Measurements from ENCODE around the gene MYO6. TPM values are rescaled to one million over a fixed set of nuclear protein-coding genes. Genes with fewer than 3 reads are reported as not detected.
A peak's percentile ranks its signal among the peaks of the same experiment; 100 is the strongest.

The MYO6 gene
- total RNA-seq, 1 experiment from 2014 or later: 122 TPM

DNA sequence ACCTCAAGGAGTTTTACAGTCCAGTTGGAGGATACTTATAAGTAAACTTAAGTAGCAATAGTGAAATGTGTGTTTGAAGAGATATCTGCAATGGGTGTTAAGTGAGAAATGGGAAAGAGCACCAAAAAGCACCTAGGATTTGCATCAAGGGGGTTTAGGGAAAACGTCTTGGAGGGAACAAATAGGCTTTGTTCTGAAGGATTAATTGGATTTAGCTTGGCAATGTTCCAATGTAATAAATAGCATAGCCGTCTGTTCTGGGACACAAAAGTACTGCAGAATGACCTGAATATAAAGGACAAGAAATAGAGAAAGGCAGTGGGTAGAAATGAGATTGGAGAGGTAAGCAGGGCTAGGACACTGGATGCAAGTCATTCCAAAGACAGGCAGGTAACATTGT is 2.8 kb upstream of the MYO6 start:
- BruUV-seq (replicated peaks): no TSS peak
- DNase-seq: no peak
- Mint-ChIP-seq H3K36me3 (ENCODE audit: insufficient read depth, unreplicated experiment) (peaks cover 39% of the 10 kb centered on the region), H3K27ac (ENCODE audit: unreplicated experiment) (peak overlapping the region; percentile 69), H3K4me3 (ENCODE audit: low read depth, unreplicated experiment) (no peak overlapping the region), H3K4me1 (ENCODE audit: low read depth, unreplicated experiment) (peaks cover 32% of the 10 kb centered on the region), H3K27me3 (ENCODE audit: unreplicated experiment) (no peaks in the 10 kb centered on the region), H3K9me3 (ENCODE audit: low read depth, unreplicated experiment) (no peaks in the 10 kb centered on the region)
- TF ChIP-seq, protein P1, sequence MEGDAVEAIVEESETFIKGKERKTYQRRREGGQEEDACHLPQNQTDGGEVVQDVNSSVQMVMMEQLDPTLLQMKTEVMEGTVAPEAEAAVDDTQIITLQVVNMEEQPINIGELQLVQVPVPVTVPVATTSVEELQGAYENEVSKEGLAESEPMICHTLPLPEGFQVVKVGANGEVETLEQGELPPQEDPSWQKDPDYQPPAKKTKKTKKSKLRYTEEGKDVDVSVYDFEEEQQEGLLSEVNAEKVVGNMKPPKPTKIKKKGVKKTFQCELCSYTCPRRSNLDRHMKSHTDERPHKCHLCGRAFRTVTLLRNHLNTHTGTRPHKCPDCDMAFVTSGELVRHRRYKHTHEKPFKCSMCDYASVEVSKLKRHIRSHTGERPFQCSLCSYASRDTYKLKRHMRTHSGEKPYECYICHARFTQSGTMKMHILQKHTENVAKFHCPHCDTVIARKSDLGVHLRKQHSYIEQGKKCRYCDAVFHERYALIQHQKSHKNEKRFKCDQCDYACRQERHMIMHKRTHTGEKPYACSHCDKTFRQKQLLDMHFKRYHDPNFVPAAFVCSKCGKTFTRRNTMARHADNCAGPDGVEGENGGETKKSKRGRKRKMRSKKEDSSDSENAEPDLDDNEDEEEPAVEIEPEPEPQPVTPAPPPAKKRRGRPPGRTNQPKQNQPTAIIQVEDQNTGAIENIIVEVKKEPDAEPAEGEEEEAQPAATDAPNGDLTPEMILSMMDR (IDR thresholded peaks at IDR 0.05; ENCODE audit: unreplicated experiment): no peak
- intact Hi-C loops (cut with micrococcal nuclease; ENCODE audit: unreplicated experiment): no loop called here
- CTCF ChIA-PET: interaction anchor here (0.6 to 0.9 kb wide), 2 partner anchors 10 to 313 kb away, joined by 3 to 4 read pairs; no protein-coding TSS in a partner anchor

DNA sequence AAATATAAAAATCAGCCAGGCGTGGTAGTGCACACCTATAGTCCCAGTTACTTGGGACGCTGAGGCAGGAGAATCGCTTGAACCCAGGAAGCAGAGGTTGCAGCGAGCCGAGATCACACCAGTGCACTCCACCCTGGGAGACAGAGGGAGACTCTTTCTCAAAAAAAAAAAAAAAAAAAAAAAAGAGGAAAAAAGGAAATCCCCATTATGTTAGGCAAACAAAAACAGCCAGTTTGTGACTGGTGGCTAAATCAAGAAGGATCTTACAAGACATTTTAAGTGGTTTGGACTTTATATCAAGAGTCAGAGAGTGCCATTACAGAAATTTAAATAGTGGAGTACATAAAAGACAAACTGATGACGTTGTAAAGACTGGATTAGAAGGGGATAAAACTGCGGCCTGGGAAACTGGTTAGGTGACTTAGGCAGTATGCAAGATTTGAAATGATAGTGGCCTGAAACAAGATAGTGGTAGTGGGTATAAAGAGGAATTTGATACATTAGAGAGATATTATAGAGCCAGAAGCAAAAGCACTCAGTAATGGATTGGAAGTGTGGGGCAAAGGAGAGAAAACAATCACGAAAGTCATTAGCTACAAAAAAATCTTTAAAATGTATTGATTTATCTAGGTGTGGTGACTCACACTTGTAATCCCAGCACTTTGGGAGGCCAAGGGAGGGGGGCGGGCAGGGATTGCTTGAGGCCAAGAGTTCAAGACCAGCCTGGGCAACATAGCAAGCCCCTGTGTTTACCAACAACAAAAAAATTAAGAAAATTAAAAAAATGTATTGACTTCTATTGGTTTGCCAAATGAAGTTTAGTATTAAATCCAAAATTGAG is 1.7 kb upstream of the MYO6 start:
- H3K4me3 Mint-ChIP-seq (ENCODE audit: low read depth, unreplicated experiment): peak overlapping the region; percentile 39
- no peaks in the 10 kb centered on the region for H3K9me3 Mint-ChIP-seq (ENCODE audit: low read depth, unreplicated experiment)
- TF ChIP-seq, protein P1 (IDR thresholded peaks at IDR 0.05; ENCODE audit: unreplicated experiment): no peak
- intact Hi-C loops (cut with micrococcal nuclease; ENCODE audit: unreplicated experiment): no loop called here
- DNase-seq: peak; percentile 64
- peak overlapping the region; percentile 89 for H3K27ac Mint-ChIP-seq (ENCODE audit: unreplicated experiment)
- H3K27me3 Mint-ChIP-seq (ENCODE audit: unreplicated experiment): no peaks in the 10 kb centered on the region
- BruUV-seq (replicated peaks): no TSS peak
- peaks cover 32% of the 10 kb centered on the region for H3K4me1 Mint-ChIP-seq (ENCODE audit: low read depth, unreplicated experiment)
- CTCF ChIA-PET: interaction anchor here (0.7 kb wide), 1 partner anchor 830 kb away, joined by 5 read pairs; no protein-coding TSS in a partner anchor
- H3K36me3 Mint-ChIP-seq (ENCODE audit: insufficient read depth, unreplicated experiment): peaks cover 50% of the 10 kb centered on the region

DNA sequence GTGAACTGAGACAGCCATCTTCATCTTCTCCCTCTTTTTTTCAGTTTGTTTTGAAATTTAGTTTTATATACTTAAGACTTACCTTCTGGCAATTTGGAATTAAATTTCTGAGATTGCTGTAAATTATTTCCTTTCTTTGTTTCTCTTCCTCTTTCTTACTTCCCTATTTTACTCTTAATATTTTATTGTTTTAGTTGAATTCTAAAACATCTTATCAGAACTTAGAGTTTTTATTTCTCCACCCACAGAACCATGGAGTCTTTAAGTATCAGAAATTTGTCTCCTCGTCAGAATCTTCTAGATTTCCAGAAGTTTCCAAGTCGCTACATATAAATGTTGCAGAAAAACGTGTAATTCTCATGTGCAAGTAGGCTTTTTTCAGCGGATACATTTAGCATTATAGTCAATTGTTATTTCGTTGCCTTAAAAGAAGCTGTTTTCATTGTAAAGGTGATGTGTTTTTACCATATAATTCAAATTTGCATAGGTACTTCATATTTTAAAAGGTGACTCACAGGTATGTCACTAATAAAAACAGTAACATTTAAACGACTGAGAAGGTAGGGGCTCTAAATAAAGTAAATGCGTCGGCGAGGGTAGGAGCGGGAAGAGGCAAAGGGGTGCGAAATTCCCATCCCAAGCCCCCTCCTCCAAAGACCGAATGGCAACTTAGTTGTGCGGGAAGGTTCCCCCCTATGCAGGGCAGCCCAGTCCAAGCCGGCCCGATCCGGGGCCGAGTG is 866 bp upstream of the MYO6 start:
- Mint-ChIP-seq H3K4me1 (ENCODE audit: low read depth, unreplicated experiment) (peaks cover 32% of the 10 kb centered on the region), H3K27ac (ENCODE audit: unreplicated experiment) (peak overlapping the region; percentile 98), H3K9me3 (ENCODE audit: low read depth, unreplicated experiment) (no peaks in the 10 kb centered on the region), H3K27me3 (ENCODE audit: unreplicated experiment) (no peaks in the 10 kb centered on the region), H3K4me3 (ENCODE audit: low read depth, unreplicated experiment) (peak overlapping the region; percentile 99), H3K36me3 (ENCODE audit: insufficient read depth, unreplicated experiment) (peaks cover 52% of the 10 kb centered on the region)
- no peak for DNase-seq
- intact Hi-C loops (cut with micrococcal nuclease; ENCODE audit: unreplicated experiment): no loop called here
- CTCF ChIA-PET: no interaction called here
- TF ChIP-seq, protein P1 (IDR thresholded peaks at IDR 0.05; ENCODE audit: unreplicated experiment): no peak
- TSS peak; percentile 89 for BruUV-seq (replicated peaks)

DNA sequence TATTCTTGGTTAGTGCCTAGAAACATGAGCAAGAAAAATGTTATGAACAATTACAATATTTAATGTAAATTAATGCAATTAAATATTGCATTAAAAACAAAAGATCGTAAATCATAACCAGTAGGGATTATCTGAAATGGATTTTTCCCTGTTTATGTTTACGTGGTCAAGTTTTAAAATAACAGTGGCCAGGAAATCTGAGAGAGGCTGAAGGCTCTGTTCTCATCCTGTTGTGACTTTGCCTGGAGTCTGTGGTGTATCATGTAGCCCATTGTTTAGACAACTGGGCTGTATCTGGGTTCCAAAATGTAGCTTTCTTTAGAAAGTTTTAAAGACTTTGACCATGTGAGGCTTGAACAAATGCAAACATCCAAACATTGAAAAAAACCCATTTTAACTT is 2.4 kb downstream of the MYO6 start:
- peak overlapping the region; percentile 98 for H3K27ac Mint-ChIP-seq (ENCODE audit: unreplicated experiment)
- peaks cover 12% of the 10 kb centered on the region for H3K4me1 Mint-ChIP-seq (ENCODE audit: low read depth, unreplicated experiment)
- no TSS peak for BruUV-seq (replicated peaks)
- no peaks in the 10 kb centered on the region for H3K9me3 Mint-ChIP-seq (ENCODE audit: low read depth, unreplicated experiment)
- TF ChIP-seq, protein P1 (IDR thresholded peaks at IDR 0.05; ENCODE audit: unreplicated experiment): no peak
- DNase-seq: no peak
- CTCF ChIA-PET: no interaction called here
- H3K36me3 Mint-ChIP-seq (ENCODE audit: insufficient read depth, unreplicated experiment): peaks cover 73% of the 10 kb centered on the region
- H3K27me3 Mint-ChIP-seq (ENCODE audit: unreplicated experiment): no peaks in the 10 kb centered on the region
- H3K4me3 Mint-ChIP-seq (ENCODE audit: low read depth, unreplicated experiment): peak overlapping the region; percentile 99
- intact Hi-C loops (cut with micrococcal nuclease; ENCODE audit: unreplicated experiment): loop anchor here (5.0 kb wide), 1 partner anchor 149 kb away; the partner anchor contains the start of gene SENP6

Data from Calu3 (cell line).